ENCODE data around the gene TMED10.

The TMED10 gene

DNA sequence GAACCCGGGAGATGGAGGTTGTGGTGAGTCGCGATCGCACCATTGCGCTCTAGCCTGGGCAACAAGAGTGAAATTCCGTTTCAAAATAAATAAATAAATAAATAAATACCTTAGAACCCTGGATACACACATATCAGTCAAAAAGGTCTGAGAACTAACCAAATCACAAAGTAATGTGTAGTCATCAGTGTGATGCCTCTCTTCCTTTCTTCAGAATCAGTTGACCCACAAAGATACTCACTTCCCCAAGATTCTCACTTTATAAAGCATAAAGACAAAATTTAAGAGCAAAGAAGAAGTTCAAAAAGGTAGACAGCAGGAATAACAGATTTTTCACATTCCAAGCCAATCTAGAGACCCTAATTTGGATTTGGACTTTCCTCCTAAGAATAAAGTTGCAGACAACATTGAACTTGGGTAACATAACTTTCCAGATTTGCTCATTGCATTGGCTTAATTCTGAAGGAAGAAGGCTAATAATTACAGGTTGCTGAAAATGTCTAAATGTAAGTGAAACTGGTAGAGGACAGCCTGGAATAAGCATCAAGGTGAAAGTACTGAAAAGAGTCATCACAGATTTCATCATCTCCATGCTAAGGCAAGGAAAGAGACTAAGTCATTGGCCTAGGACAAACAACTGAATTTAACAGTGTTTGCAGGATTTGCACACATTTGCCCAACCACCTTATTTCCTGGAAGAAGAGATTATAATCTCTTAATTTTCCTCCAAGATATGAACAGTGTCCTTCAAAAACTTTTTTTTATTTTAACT is 17.4 kb downstream of the TMED10 start:
- no peaks in the 10 kb centered on the region for H4K20me1 ChIP-seq (ENCODE audit: insufficient read depth)
- H3K27ac ChIP-seq: peak overlapping the region; percentile 19; the same call in 1 of the 2 replicates
- peak overlapping the region; percentile 36; the same call in 1 of the 2 replicates for H3K4me2 ChIP-seq

DNA sequence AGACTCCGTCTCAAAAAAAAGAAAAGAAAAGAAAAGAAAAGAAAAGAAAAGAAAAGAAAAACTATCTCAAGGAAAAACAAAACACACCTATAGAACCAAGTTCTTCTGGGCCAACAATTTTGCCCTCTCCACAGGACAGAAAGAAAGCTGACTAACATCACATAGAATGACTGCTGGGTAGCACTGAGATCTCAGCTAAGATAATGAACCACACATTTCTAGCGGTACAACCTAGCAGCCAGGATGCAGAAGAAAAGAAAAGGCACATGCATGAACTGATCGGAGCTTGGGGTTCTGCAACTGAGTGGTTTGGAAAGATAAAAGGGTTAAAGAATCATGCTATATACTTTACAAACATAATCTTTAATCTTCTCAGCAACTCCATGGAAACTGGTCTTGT is 19.5 kb downstream of the TMED10 start:
- Histone ChIP-seq H4K20me1 (ENCODE audit: insufficient read depth) (no peaks in the 10 kb centered on the region), H3K36me3 (ENCODE audit: insufficient read depth) (no peaks in the 10 kb centered on the region), H3K4me2 (no peak overlapping the region), H3K4me3 (IDR thresholded peaks at IDR 0.05; ENCODE audit: insufficient read depth, low read depth, low read length) (no peak overlapping the region), H3K79me2 (ENCODE audit: insufficient read depth, low read depth) (peaks cover 4% of the 10 kb centered on the region; the same call in 1 of the 2 replicates), H3K9ac (no peak overlapping the region), H2AFZ (ENCODE audit: low read depth) (no peak overlapping the region), H3K27me3 (ENCODE audit: insufficient read depth, low read depth) (no peaks in the 10 kb centered on the region), H3K27ac (no peak overlapping the region), H3K4me1 (ENCODE audit: low read depth, poor library complexity, severe bottlenecking) (peaks cover 22% of the 10 kb centered on the region)
- TF ChIP-seq, protein P1, sequence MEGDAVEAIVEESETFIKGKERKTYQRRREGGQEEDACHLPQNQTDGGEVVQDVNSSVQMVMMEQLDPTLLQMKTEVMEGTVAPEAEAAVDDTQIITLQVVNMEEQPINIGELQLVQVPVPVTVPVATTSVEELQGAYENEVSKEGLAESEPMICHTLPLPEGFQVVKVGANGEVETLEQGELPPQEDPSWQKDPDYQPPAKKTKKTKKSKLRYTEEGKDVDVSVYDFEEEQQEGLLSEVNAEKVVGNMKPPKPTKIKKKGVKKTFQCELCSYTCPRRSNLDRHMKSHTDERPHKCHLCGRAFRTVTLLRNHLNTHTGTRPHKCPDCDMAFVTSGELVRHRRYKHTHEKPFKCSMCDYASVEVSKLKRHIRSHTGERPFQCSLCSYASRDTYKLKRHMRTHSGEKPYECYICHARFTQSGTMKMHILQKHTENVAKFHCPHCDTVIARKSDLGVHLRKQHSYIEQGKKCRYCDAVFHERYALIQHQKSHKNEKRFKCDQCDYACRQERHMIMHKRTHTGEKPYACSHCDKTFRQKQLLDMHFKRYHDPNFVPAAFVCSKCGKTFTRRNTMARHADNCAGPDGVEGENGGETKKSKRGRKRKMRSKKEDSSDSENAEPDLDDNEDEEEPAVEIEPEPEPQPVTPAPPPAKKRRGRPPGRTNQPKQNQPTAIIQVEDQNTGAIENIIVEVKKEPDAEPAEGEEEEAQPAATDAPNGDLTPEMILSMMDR (conservative IDR thresholded peaks at IDR 0.05; ENCODE audit: low read depth, low read length): no peak

More for the DNA sequence above, 17.4 kb downstream of the TMED10 start:
- Histone ChIP-seq H3K36me3 (ENCODE audit: insufficient read depth) (no peaks in the 10 kb centered on the region), H3K9ac (no peak overlapping the region), H3K27me3 (ENCODE audit: insufficient read depth, low read depth) (no peaks in the 10 kb centered on the region), H2AFZ (ENCODE audit: low read depth) (no peak overlapping the region), H3K4me3 (IDR thresholded peaks at IDR 0.05; ENCODE audit: insufficient read depth, low read depth, low read length) (no peak overlapping the region), H3K4me1 (ENCODE audit: low read depth, poor library complexity, severe bottlenecking) (peaks cover 22% of the 10 kb centered on the region), H3K79me2 (ENCODE audit: insufficient read depth, low read depth) (peaks cover 4% of the 10 kb centered on the region; the same call in 1 of the 2 replicates)
- TF ChIP-seq, protein P1 (conservative IDR thresholded peaks at IDR 0.05; ENCODE audit: low read depth, low read length): no peak

DNA sequence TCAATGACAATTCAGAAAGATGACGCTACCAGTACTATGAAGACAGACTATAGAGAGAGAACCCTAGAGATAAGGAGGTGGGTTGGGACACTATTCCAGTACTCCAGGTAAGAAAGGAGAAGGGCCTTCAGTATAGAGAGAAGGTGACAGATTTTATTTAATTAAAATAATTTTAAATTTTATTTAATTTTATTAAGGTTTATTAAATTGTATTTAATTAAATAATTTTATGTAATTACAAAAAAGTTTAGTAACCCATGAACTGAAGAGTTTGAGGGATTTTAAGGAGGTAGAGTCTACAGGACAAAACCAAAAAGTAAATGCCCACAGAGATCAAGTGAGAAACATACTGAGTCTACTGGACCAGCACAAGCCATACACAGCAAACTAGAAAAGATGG is 20.3 kb downstream of the TMED10 start:
- H3K9ac ChIP-seq: no peak overlapping the region
- TF ChIP-seq, protein P1 (conservative IDR thresholded peaks at IDR 0.05; ENCODE audit: low read depth, low read length): no peak
- H3K4me2 ChIP-seq: no peak overlapping the region
- no peaks in the 10 kb centered on the region for H3K27me3 ChIP-seq (ENCODE audit: insufficient read depth, low read depth)
- H3K4me3 ChIP-seq (IDR thresholded peaks at IDR 0.05; ENCODE audit: insufficient read depth, low read depth, low read length): no peak overlapping the region
- H3K4me1 ChIP-seq (ENCODE audit: low read depth, poor library complexity, severe bottlenecking): peaks cover 22% of the 10 kb centered on the region
- H4K20me1 ChIP-seq (ENCODE audit: insufficient read depth): no peaks in the 10 kb centered on the region
- peaks cover 4% of the 10 kb centered on the region; the same call in 1 of the 2 replicates for H3K79me2 ChIP-seq (ENCODE audit: insufficient read depth, low read depth)
- no peak overlapping the region for H2AFZ ChIP-seq (ENCODE audit: low read depth)
- H3K27ac ChIP-seq: no peak overlapping the region
- no peaks in the 10 kb centered on the region for H3K36me3 ChIP-seq (ENCODE audit: insufficient read depth)

DNA sequence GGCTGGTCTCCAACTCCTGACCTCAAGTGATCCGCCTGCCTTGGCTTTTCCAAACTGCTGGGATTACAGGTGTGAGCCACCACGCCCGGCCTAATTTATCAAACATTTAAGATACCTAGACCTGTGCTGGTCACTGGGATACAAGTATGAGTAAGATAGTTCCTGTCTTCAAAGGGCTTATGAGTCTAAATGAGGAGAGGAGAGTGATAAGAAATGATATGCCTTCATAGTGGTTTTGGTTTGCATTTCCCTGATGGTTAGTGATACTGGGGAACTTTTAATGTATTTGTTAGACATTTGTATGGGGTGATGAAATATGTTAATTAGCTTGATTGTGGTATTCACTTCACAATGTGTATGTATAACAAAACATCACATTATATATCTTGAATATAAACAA is 21.2 kb downstream of the TMED10 start:
- no peak overlapping the region for H3K27ac ChIP-seq
- no peak overlapping the region for H3K4me3 ChIP-seq (IDR thresholded peaks at IDR 0.05; ENCODE audit: insufficient read depth, low read depth, low read length)
- H3K27me3 ChIP-seq (ENCODE audit: insufficient read depth, low read depth): no peaks in the 10 kb centered on the region
- H3K36me3 ChIP-seq (ENCODE audit: insufficient read depth): no peaks in the 10 kb centered on the region
- H3K79me2 ChIP-seq (ENCODE audit: insufficient read depth, low read depth): peaks cover 4% of the 10 kb centered on the region; the same call in 1 of the 2 replicates
- H3K4me2 ChIP-seq: no peak overlapping the region
- H3K4me1 ChIP-seq (ENCODE audit: low read depth, poor library complexity, severe bottlenecking): peaks cover 16% of the 10 kb centered on the region
- no peaks in the 10 kb centered on the region for H4K20me1 ChIP-seq (ENCODE audit: insufficient read depth)
- H3K9ac ChIP-seq: no peak overlapping the region
- no peak overlapping the region for H2AFZ ChIP-seq (ENCODE audit: low read depth)
- TF ChIP-seq, protein P1 (conservative IDR thresholded peaks at IDR 0.05; ENCODE audit: low read depth, low read length): no peak
